Measurements from ENCODE around the gene LGI2.
"Not testable (repeated sequence)": the region's sequence is repeated elsewhere in the genome, so short reads cannot be mapped to it uniquely, and the experiment has no call there.

The LGI2 gene

DNA sequence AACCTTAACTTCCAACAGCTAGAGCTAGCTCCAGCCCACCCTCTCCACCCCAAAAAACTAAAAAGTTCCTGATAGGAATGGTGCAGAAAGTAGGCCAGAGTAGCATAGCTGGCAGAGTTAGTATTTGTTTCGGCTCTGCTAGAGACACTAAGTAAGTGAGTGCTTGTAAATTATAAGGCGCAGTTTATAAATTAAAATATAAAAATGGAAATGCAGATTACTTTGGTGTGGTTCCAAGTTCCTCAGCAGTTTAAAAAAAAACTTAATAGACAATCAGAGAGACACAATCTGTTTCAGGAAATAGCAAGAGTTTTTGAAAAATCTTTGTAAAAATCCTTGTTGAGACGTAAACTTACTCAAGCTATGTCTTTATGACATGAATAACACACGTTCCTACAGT lies 2.8 kb upstream of the LGI2 start:
- no peak for TF ChIP-seq POLR2AphosphoS5 (IDR thresholded peaks at IDR 0.05; ENCODE audit: low read depth, low read length)
- FAIRE-seq, result no peak
- DNase-seq (ENCODE audit: insufficient read length), result no peak

DNA sequence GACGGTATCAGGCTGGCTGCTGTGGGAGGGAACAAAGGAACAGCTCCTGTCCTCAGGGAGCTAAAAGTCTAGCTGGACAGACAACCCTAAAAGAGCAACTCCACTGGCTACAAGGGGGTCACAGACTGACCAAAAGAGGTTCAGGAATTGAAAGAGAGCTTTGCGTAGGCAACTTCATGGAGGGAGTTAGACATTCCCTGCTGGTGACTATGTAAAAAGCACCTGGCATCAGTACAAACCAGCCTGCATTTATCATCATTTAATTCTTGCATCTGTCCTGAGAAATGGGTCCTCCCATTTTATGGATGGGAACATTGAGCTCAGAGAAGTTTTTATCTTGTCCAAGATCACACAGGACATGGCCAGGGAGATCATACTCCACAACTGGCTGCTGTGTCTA lies 1.4 kb upstream of the LGI2 start:
- TF ChIP-seq POLR2A (IDR thresholded peaks at IDR 0.05; ENCODE audit: low read depth, low read length) (no peak), TAF1 (IDR thresholded peaks at IDR 0.05; ENCODE audit: borderline replicate concordance, low read depth, low read length) (no peak), POLR2AphosphoS5 (IDR thresholded peaks at IDR 0.05; ENCODE audit: low read depth, low read length) (no peak)
- no peak for FAIRE-seq
- no peak for DNase-seq (ENCODE audit: insufficient read length)

DNA sequence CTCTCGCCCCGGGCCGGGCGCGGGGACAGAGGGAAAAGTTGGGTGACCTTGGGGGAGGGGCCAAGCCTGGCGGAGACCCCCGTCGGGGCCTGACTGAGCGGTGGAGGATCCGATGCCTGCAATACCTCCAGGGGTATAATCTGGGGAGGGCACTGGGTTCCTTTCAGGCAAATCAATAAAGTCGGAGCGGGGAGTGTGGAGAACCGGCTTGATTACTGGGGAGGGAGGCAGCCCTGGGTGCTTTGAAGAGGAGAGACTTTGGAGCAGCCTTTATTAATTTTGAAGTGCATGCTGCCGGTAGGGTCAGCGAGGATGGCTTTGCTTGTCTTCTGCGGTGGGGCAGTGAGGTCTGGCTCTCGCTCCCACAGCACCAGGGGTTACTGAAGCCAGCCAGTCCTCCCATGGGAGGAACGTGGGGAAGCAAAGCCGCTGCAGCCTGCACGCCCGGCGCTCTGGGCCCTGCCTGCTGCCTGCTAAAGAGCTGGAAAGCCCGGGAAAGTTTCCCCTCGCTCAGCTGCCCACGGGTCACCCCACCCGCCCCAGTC lies 403 bp upstream of the LGI2 start:
- TF ChIP-seq TAF1 (IDR thresholded peaks at IDR 0.05; ENCODE audit: borderline replicate concordance, low read depth, low read length) (no peak), POLR2AphosphoS5 (IDR thresholded peaks at IDR 0.05; ENCODE audit: low read depth, low read length) (no peak), POLR2A (IDR thresholded peaks at IDR 0.05; ENCODE audit: low read depth, low read length) (no peak)
- FAIRE-seq (no peak), DNase-seq (ENCODE audit: insufficient read length) (no peak)

DNA sequence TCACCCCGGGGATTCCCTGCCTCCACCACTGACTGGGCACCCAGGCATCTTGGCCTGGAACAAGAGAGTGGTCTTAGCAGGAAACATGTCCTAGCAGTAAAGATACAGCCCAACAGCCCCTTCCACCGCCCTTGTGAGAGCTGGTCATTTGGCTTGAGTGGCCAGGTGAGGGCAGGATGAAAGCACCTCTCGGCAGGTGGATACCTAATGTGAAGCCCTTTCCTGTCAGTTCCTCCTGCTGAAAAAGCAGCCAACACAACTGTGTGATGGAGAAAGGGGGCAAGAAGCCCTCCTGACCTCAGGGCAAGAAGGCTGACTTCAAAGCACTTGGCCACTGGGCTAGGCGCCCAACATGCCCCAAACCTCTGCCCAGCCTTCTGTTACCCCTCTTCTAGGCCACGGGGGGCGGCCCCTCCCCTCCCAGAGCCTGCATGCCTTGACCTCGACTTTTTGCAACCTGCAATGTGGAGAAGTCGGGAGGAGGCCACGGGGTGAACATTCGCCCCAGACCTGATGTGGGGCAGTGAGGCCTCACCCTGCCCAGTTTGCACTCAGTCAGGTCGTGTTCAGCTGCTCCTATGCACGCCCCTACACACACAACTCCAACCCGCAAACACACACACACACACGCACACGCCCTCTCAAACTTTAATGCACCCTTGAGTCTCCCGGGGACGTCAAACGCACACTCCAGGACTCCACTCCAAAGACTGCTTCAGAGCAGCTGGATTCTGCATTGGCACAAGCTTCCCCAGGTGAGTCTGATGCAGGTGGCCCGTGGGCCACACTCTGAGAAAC lies 1.1 kb downstream of the LGI2 start:
- no peak for TF ChIP-seq POLR2A (IDR thresholded peaks at IDR 0.05; ENCODE audit: low read depth, low read length)
- TF ChIP-seq POLR2AphosphoS5 (IDR thresholded peaks at IDR 0.05; ENCODE audit: low read depth, low read length), result no peak
- no peak for TF ChIP-seq TAF1 (IDR thresholded peaks at IDR 0.05; ENCODE audit: borderline replicate concordance, low read depth, low read length)
- DNase-seq (ENCODE audit: insufficient read length) (no peak), FAIRE-seq (no peak)

DNA sequence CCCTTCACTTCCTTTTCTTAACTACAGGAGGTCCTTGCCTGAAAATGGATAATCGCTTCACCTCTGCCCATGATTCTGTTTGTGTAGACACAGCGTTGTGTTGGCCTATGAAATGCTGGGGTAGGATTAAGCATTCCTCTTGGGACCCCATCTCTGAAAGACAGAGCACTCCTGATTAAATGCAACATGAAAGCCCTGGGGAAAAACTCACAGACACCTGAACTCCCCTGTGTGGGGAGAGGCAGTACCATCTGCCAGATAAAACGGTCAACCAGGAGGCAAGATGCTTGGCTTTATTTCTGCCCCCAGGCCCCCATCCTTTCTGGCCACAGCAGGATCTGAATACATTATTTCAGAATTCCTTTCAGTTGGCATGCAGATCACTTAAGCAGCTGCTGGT lies 1.9 kb downstream of the LGI2 start:
- FAIRE-seq, result no peak
- DNase-seq (ENCODE audit: insufficient read length), result no peak
- TF ChIP-seq TAF1 (IDR thresholded peaks at IDR 0.05; ENCODE audit: borderline replicate concordance, low read depth, low read length) (no peak), POLR2AphosphoS5 (IDR thresholded peaks at IDR 0.05; ENCODE audit: low read depth, low read length) (no peak), POLR2A (IDR thresholded peaks at IDR 0.05; ENCODE audit: low read depth, low read length) (no peak)

DNA sequence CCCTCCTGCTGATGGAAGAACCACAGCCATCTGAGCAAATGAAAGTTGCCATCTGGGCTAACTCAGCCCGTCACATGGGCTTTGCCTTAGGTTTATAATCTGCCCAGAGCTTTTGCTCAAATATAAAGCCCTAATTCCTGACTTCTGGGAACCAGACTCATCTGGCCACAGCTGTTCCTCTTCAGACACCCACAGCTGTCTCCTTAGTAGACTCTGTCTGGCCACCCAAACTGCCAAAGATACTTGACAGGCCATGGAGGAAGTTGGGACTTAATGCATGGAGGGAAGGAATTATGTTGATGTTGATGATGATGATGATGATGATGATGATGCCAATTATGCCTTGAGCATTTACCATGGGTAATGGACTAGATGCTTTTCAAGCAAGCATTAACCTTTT lies 8.0 kb downstream of the LGI2 start:
- TF ChIP-seq TAF1 (IDR thresholded peaks at IDR 0.05; ENCODE audit: borderline replicate concordance, low read depth, low read length), result no peak
- no peak for TF ChIP-seq POLR2A (IDR thresholded peaks at IDR 0.05; ENCODE audit: low read depth, low read length)
- no peak for DNase-seq (ENCODE audit: insufficient read length)
- no peak for FAIRE-seq

DNA sequence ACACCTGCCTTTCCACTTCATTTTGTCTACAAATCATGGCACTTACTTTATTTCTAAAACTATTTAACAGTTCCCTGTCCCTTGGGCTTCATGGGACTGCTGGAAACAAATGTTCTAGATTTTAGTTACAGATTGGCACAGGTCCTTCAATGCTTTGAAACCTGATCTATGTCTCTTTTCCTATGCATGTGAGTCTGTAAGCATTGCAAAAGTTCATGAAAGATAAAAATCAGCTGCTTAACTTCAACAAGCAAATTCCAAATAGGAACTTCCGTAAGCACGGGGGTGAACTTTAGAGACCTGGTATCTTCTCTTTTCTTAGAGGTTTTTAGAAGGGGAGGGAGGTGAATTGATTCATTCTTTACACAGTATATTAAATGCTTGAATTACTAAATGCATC lies 9.5 kb downstream of the LGI2 start:
- no peak for DNase-seq (ENCODE audit: insufficient read length)
- no peak for TF ChIP-seq POLR2A (IDR thresholded peaks at IDR 0.05; ENCODE audit: low read depth, low read length)
- TF ChIP-seq POLR2AphosphoS5 (IDR thresholded peaks at IDR 0.05; ENCODE audit: low read depth, low read length), result no peak
- TF ChIP-seq TAF1 (IDR thresholded peaks at IDR 0.05; ENCODE audit: borderline replicate concordance, low read depth, low read length), result no peak
- no peak for FAIRE-seq

DNA sequence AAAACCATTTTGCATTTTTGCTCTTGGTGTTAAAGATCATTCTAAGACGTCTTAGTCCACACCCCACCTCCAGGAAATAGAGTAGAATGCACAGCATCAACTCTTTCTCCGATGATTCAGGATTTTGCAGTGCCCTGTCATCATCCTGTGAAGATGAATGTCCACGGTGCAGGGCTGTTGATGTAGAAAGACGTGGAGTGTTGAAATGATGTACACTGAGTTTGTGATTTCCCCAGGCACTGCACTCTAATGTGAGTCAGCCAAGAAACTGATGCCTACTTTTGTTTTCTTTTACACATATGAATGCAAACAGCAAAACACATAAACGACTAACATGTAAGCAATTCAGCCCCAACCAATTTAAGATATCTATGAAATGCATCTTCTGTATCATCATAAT lies 10.5 kb downstream of the LGI2 start:
- DNase-seq (ENCODE audit: insufficient read length) (no peak), FAIRE-seq (no peak)
- TF ChIP-seq TAF1 (IDR thresholded peaks at IDR 0.05; ENCODE audit: borderline replicate concordance, low read depth, low read length), result no peak
- no peak for TF ChIP-seq POLR2A (IDR thresholded peaks at IDR 0.05; ENCODE audit: low read depth, low read length)
- no peak for TF ChIP-seq POLR2AphosphoS5 (IDR thresholded peaks at IDR 0.05; ENCODE audit: low read depth, low read length)

DNA sequence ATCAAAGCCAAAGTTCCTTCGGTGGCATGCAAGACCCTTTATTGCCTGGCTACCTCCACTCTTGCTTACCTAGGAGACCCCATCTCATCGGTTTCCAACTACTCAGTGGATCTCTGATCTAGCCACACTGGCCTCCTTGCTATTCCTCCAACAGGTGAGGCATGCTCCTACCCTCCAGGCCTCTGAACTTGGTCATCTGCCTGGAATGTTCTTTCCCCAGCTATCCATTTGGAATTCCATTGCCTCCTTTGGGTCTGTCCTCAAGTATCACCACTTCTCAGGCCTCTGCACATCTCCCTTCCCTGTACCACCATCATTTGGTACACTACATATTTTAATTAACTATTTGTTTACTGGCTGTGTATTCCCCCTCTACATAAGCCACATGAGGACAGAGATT lies 11.2 kb downstream of the LGI2 start:
- FAIRE-seq, result no peak
- no peak for TF ChIP-seq POLR2A (IDR thresholded peaks at IDR 0.05; ENCODE audit: low read depth, low read length)
- no peak for TF ChIP-seq TAF1 (IDR thresholded peaks at IDR 0.05; ENCODE audit: borderline replicate concordance, low read depth, low read length)
- TF ChIP-seq POLR2AphosphoS5 (IDR thresholded peaks at IDR 0.05; ENCODE audit: low read depth, low read length), result no peak

DNA sequence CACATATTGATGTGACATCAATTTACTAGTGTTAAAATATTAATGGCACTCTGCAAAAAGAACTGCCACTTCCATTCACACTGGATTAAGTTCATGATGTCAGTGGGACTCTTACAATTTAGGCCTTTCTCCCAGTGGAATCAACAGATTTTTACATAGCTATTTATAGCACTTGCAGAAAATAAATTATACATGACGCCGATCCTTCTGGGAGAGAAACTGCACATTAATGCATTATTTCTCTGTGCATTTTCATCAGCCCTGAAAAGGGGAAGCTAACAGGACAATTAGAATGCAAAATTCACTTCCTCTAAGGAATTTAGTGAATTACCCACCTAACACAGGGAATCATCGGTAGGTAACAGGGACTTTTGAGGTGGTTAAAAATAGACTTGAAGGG lies 15.7 kb downstream of the LGI2 start:
- FAIRE-seq (no peak), DNase-seq (ENCODE audit: insufficient read length) (no peak)
- TF ChIP-seq TAF1 (IDR thresholded peaks at IDR 0.05; ENCODE audit: borderline replicate concordance, low read depth, low read length) (no peak), POLR2A (IDR thresholded peaks at IDR 0.05; ENCODE audit: low read depth, low read length) (no peak), POLR2AphosphoS5 (IDR thresholded peaks at IDR 0.05; ENCODE audit: low read depth, low read length) (no peak)

More for the DNA sequence above, 11.2 kb downstream of the LGI2 start:
- no peak for DNase-seq (ENCODE audit: insufficient read length)

DNA sequence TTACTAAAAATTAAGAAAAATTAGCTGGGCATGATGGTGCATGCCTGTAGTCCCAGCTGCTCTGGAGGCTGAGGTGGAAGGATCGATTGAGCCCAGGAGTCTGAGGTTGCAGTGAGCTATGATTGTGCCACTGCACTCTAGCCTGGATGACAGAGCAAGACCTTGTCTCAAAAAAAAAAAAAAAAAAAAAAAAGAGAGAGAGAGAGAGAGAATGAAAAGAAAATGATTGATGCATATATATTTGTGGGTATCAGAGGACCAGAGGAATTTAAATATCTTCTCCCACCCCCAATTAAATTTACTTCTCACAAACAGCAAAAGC lies 16.1 kb downstream of the LGI2 start:
- not testable (repeated sequence) for DNase-seq (ENCODE audit: insufficient read length); FAIRE-seq

DNA sequence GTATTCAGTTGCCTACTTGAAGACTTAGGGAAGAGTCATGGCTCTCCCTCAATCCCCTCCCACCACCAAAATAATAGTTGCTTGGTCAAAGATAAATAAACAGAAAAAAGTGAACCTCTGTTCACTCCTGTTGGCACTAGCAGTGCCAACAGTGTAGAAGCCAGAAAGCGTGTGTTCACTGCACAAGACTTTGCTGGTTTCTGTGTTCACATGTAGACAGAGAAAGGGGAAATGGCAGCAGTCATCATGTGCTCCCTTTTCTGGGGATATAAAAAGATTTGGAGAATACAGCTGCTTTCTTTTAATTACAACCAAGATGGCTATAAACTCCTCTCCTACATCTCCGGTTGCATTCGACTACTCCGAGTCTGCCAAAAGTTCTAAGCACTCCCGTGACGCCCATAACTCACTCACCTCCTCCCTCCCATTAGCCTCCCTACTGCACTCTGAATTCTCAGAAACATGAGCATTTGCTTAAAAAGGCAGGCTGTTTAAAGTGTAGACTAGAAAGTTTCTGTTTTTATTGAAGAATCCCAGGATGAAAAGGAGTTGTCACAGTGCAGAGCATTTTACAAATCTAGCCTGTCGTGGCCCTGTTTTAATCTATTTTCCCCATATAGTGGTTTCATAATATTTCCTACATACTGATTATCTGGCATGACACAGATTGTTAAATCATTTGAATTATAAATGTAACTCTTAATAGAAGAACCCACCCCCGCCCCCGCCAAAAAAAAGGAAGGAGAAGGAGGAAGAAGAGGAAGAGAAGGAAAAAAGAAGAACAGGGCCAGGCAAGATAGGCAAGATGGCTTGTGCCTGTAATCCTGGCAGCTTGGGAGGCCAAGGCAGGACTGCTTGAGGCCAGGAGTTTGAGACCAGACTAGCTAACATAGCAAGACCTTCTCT lies 16.7 kb downstream of the LGI2 start:
- no peak for TF ChIP-seq TAF1 (IDR thresholded peaks at IDR 0.05; ENCODE audit: borderline replicate concordance, low read depth, low read length)
- no peak for TF ChIP-seq POLR2A (IDR thresholded peaks at IDR 0.05; ENCODE audit: low read depth, low read length)
- TF ChIP-seq POLR2AphosphoS5 (IDR thresholded peaks at IDR 0.05; ENCODE audit: low read depth, low read length), result no peak
- no peak for DNase-seq (ENCODE audit: insufficient read length)
- FAIRE-seq, result no peak
